Measurements from ENCODE around the gene PRF1.

GRCh38 chr10:70583669-70584037, 18.9 kb downstream of the PRF1 start:
- TF ChIP-seq CTCF (IDR thresholded peaks at IDR 0.05): no peak
- TF ChIP-seq EZH2 (IDR thresholded peaks at IDR 0.05; ENCODE audit: borderline replicate concordance, insufficient read depth, low read depth, low read length, poor library complexity, severe bottlenecking): no peak
